H9 (cell line): ENCODE measurements around the gene IRAK1BP1. TPM values are rescaled to one million over a fixed set of nuclear protein-coding genes. Genes with fewer than 3 reads are reported as not detected.
"Not testable (repeated sequence)": the region's sequence is repeated elsewhere in the genome, so short reads cannot be mapped to it uniquely, and the experiment has no call there.

Source experiments
- DNase-seq: peaks from one replicate; pipeline ENCODE4 v3.0.0-alpha.2; 2017
- H2AFZ ChIP-seq: one replicate; pipeline ENCODE4 v1.6.1; 2013; ENCODE audit warnings: mild to moderate bottlenecking, low read length, control low read depth, moderate library complexity
- H2AK5ac ChIP-seq: 2 replicates; pipeline ENCODE4 v1.6.1; 2013; ENCODE audit warnings: low read length, control low read depth, mixed read lengths; ENCODE audit not compliant: insufficient read length
- H2BK120ac ChIP-seq: one replicate; pipeline ENCODE4 v1.6.1; 2013; ENCODE audit warnings: low read depth, mild to moderate bottlenecking, low read length, control low read depth, inconsistent platforms; ENCODE audit not compliant: poor library complexity, severe bottlenecking
- H2BK12ac ChIP-seq: 2 replicates; pipeline ENCODE4 v1.6.1; 2013; ENCODE audit warnings: low read length, control low read depth, mixed read lengths, low read depth; ENCODE audit not compliant: insufficient read length
- H2BK15ac ChIP-seq: 2 replicates; pipeline ENCODE4 v1.6.1; 2013; ENCODE audit warnings: low read depth, low read length, control low read depth
- H2BK20ac ChIP-seq: one replicate; pipeline ENCODE4 v1.6.1; 2013; ENCODE audit warnings: low read depth, mild to moderate bottlenecking, low read length, control low read depth, inconsistent platforms; ENCODE audit not compliant: poor library complexity, severe bottlenecking
- H2BK5ac ChIP-seq: 2 replicates; pipeline ENCODE4 v1.6.1; 2013; ENCODE audit warnings: low read length, control low read depth, mixed read lengths; ENCODE audit not compliant: insufficient read length
- H3K14ac ChIP-seq: 2 replicates; pipeline ENCODE4 v1.6.1; 2013; ENCODE audit warnings: low read length, control low read depth; ENCODE audit not compliant: insufficient read depth
- H3K18ac ChIP-seq: 2 replicates; pipeline ENCODE4 v1.6.1; 2013; ENCODE audit warnings: low read depth, mild to moderate bottlenecking, mixed read lengths, low read length, control low read depth; ENCODE audit not compliant: insufficient read length
- H3K23ac ChIP-seq: 2 replicates; pipeline ENCODE4 v1.6.1; 2013; ENCODE audit warnings: low read length, control low read depth, mixed read lengths, low read depth; ENCODE audit not compliant: insufficient read length
- H3K23me2 ChIP-seq: 2 replicates; pipeline ENCODE4 v1.6.1; 2013; ENCODE audit warnings: low read depth, mild to moderate bottlenecking, mixed read lengths, low read length, control low read depth; ENCODE audit not compliant: insufficient read length, poor library complexity, severe bottlenecking
- H3K27ac ChIP-seq: 2 replicates; pipeline ENCODE4 v1.5.1; 2013; ENCODE audit warnings: low read length, control low read depth, mixed read lengths, low read depth; ENCODE audit not compliant: insufficient read length
- H3K27me3 ChIP-seq: 2 replicates; pipeline ENCODE4 v1.6.1; 2013; ENCODE audit warnings: low read length, control low read depth, inconsistent platforms; ENCODE audit not compliant: insufficient read depth
- H3K4ac ChIP-seq: 2 replicates; pipeline ENCODE4 v1.6.1; 2013; ENCODE audit warnings: low read depth, mild to moderate bottlenecking, control low read depth, inconsistent platforms, low read length, moderate library complexity
- H3K4me1 ChIP-seq: 2 replicates; pipeline ENCODE4 v1.6.1; 2013; ENCODE audit warnings: low read length, control low read depth, inconsistent platforms; ENCODE audit not compliant: insufficient read depth
- H3K4me2 ChIP-seq: 2 replicates; pipeline ENCODE4 v1.6.1; 2013; ENCODE audit warnings: low read length, control low read depth, mixed read lengths; ENCODE audit not compliant: insufficient read length, insufficient read depth
- H3K56ac ChIP-seq: 2 replicates; pipeline ENCODE4 v1.6.1; 2013; ENCODE audit warnings: low read depth, mild to moderate bottlenecking, mixed read lengths, low read length, control low read depth; ENCODE audit not compliant: insufficient read length
- H3K79me1 ChIP-seq: 2 replicates; pipeline ENCODE4 v1.6.1; 2013; ENCODE audit warnings: low read depth, mild to moderate bottlenecking, moderate library complexity, low read length, control low read depth, inconsistent platforms; ENCODE audit not compliant: insufficient read depth, poor library complexity, severe bottlenecking
- H3K79me2 ChIP-seq: 2 replicates; pipeline ENCODE4 v1.6.1; 2013; ENCODE audit warnings: low read length, control low read depth, inconsistent platforms; ENCODE audit not compliant: insufficient read depth
- H3K9ac ChIP-seq: 2 replicates; pipeline ENCODE4 v1.6.1; 2013; ENCODE audit warnings: low read length, control low read depth, mixed read lengths; ENCODE audit not compliant: insufficient read length; ENCODE audit errors: extremely low read depth
- H3K9me3 ChIP-seq: one replicate; pipeline ENCODE4 v1.6.1; 2013; ENCODE audit warnings: low read depth, low read length, inconsistent platforms; ENCODE audit not compliant: control insufficient read depth
- H3T11ph ChIP-seq: one replicate; pipeline ENCODE4 v1.6.1; 2013; ENCODE audit warnings: mild to moderate bottlenecking, low read length, control low read depth, inconsistent platforms
- H4K20me1 ChIP-seq: one replicate; pipeline ENCODE4 v1.6.1; 2013; ENCODE audit not compliant: control insufficient read depth, insufficient read length, insufficient read depth
- H4K5ac ChIP-seq: 2 replicates; pipeline ENCODE4 v1.6.1; 2013; ENCODE audit warnings: low read depth, mild to moderate bottlenecking, mixed read lengths, low read length, control low read depth; ENCODE audit not compliant: insufficient read length
- H4K8ac ChIP-seq: replicated peaks from 2 replicates; pipeline ENCODE4 v1.6.1; 2013; ENCODE audit warnings: low read length, control low read depth, mixed read lengths, low read depth; ENCODE audit not compliant: insufficient read length
- H4K91ac ChIP-seq: 2 replicates; pipeline ENCODE4 v1.6.1; 2013; ENCODE audit warnings: low read depth, mild to moderate bottlenecking, moderate library complexity, mixed read lengths, low read length, control low read depth; ENCODE audit not compliant: insufficient read length
- H3K27ac Mint-ChIP-seq, 3 experiments: 2 replicates in 2 of 3; 3 replicates in 1 of 3; pipeline ENCODE4 v1.8.0; 2020 to 2021; ENCODE audit warnings: mixed read lengths in 3 of 3, mild to moderate bottlenecking in 1 of 3, moderate library complexity in 1 of 3
- H3K27me3 Mint-ChIP-seq: 2 replicates; pipeline ENCODE4 v1.8.0; 2021; ENCODE audit warnings: low read depth, mild to moderate bottlenecking, moderate library complexity, mixed read lengths
- H3K36me3 Mint-ChIP-seq, 3 experiments: 2 replicates in 2 of 3; 3 replicates in 1 of 3; pipeline ENCODE4 v1.8.0; 2020 to 2021; ENCODE audit warnings: low read depth in 3 of 3, mixed read lengths in 3 of 3; ENCODE audit not compliant: insufficient read depth in 1 of 3
- H3K4me1 Mint-ChIP-seq, 2 experiments: 2 replicates each; pipeline ENCODE4 v1.8.0; 2020; ENCODE audit warnings: mixed read lengths in 2 of 2
- H3K4me3 Mint-ChIP-seq, 2 experiments: 2 replicates in 1 of 2; 3 replicates in 1 of 2; pipeline ENCODE4 v1.8.0; 2020 to 2021; ENCODE audit warnings: mild to moderate bottlenecking in 2 of 2, mixed read lengths in 2 of 2, moderate library complexity in 1 of 2
- H3K9me3 Mint-ChIP-seq, 2 experiments: 2 replicates in 1 of 2; 3 replicates in 1 of 2; pipeline ENCODE4 v1.8.0; 2020; ENCODE audit warnings: mild to moderate bottlenecking in 2 of 2, mixed read lengths in 2 of 2, moderate library complexity in 1 of 2
- WGBS: extraction: QIAGEN DNeasy Blood & Tissue Kit; methylation state at CpG from one replicate; pipeline ENCODE4 v1.1.7; 2013; ENCODE audit warnings: missing lambda C conversion rate, low lambda C conversion rate, mixed read lengths; ENCODE audit not compliant: insufficient read length; ENCODE audit errors: extremely low coverage; 5-methylcytosine and 5-hydroxymethylcytosine counted together
- total RNA-seq: library from RNA; stranded (reverse); gene quantifications from 2 replicates; pipeline ENCODE4 v1.2.1, GENCODE V29; 2021
- TF ChIP-seq, protein P1 (sequence below): fragments of 200-600 bp; sonication (generic); conservative IDR thresholded peaks from 3 replicates; pipeline ENCODE4 v1.8.0; 2021; ENCODE audit warnings: antibody characterized with exemption, mild to moderate bottlenecking

IRAK1BP1 gene
- total RNA-seq, 1 experiment from 2014 or later = 3.8 TPM

DNA sequence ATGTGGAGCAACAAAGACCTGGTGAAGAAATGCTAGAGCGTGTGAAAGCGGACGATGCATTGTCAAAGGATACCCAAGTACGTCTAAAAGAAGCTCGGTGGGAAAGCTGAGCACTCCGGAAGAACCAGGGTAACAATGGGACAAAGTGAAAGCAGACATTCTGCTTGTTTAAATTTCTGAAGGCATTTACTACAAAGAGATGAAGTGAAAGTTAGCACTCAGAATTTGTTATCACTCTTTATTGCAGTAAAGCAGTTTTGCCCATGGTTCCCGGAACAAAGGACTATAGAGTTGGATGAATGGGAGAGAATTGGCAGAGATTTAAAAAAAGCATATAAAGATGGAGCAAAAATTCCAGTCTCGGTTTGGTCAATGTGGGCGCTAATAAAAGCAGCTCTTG, 12.8 kb upstream of the IRAK1BP1 start:
- Mint-ChIP-seq H3K4me1 (peaks cover 6 to 8% of the 10 kb centered on the region in 2 experiments; a peak in 3 of 4 replicates), H3K9me3 (peaks cover 10 to 12% of the 10 kb centered on the region in 2 experiments), H3K36me3 (peaks cover 8 to 25% (median 19%) of the 10 kb centered on the region in 3 experiments; a peak in 6 of 7 replicates), H3K27ac (no peak overlapping the region; a peak in 1 of 7 replicates), H3K4me3 (no peak overlapping the region), H3K27me3 (no peaks in the 10 kb centered on the region)
- DNase-seq = no peak
- Histone ChIP-seq H3K23me2 (no peaks in the 10 kb centered on the region), H3K27ac (no peak overlapping the region), H3K23ac (no peak overlapping the region), H3K4me1 (no peaks in the 10 kb centered on the region), H3K56ac (no peak overlapping the region), H2AFZ (no peak overlapping the region), H4K20me1 (no peaks in the 10 kb centered on the region), H3K4me2 (no peak overlapping the region), H2BK20ac (no peak overlapping the region), H3K79me1 (no peaks in the 10 kb centered on the region), H3K4ac (no peak overlapping the region), H3K9ac (no peak overlapping the region), H4K8ac (no peak overlapping the region), H3K18ac (no peak overlapping the region), H2BK12ac (no peak overlapping the region), H2AK5ac (no peak overlapping the region), H4K5ac (no peak overlapping the region), H4K91ac (no peak overlapping the region), H3K79me2 (no peaks in the 10 kb centered on the region), H3K14ac (no peak overlapping the region), H3K27me3 (no peaks in the 10 kb centered on the region), H2BK120ac (no peak overlapping the region), H2BK15ac (no peak overlapping the region), H2BK5ac (no peak overlapping the region), H3K9me3 (peaks cover 7% of the 10 kb centered on the region), H3T11ph (no peak overlapping the region)
- TF ChIP-seq, protein P1, sequence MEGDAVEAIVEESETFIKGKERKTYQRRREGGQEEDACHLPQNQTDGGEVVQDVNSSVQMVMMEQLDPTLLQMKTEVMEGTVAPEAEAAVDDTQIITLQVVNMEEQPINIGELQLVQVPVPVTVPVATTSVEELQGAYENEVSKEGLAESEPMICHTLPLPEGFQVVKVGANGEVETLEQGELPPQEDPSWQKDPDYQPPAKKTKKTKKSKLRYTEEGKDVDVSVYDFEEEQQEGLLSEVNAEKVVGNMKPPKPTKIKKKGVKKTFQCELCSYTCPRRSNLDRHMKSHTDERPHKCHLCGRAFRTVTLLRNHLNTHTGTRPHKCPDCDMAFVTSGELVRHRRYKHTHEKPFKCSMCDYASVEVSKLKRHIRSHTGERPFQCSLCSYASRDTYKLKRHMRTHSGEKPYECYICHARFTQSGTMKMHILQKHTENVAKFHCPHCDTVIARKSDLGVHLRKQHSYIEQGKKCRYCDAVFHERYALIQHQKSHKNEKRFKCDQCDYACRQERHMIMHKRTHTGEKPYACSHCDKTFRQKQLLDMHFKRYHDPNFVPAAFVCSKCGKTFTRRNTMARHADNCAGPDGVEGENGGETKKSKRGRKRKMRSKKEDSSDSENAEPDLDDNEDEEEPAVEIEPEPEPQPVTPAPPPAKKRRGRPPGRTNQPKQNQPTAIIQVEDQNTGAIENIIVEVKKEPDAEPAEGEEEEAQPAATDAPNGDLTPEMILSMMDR = no peak
- WGBS = no CpG with 5 or more reads among the region's 9 CpGs

DNA sequence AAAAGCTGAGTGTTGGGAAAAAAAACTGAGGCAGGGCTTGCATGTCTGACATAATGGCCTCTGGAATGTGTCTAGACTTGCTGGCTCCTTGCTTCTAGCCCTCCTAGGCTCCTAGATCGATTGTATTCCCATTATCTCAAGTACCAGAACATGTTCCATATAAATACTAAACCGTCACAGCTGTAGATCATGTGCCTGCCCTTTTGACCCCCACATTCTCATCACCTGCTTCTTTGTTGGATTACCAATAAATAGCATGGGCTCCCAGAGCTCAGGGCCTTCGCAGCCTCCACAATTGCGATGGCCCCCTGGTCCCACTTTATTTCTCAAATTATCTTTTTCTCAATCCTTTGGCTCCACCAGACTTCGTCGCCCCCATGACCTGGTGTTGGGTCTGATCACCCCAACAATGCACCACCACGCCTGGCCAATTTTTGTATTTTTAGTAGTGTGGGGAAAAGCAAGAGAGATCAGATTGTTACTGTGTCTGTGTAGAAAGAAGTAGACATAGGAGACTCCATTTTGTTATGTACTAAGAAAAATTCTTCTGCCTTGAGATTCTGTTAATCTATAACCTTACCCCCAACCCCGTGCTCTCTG, 8.9 kb upstream of the IRAK1BP1 start:
- not testable (repeated sequence) for H4K8ac ChIP-seq, H3K27ac ChIP-seq, H2BK12ac ChIP-seq, H3K4me1 Mint-ChIP-seq, H3K79me1 ChIP-seq, H3K9ac ChIP-seq, H3K4me2 ChIP-seq, H3K14ac ChIP-seq, H2BK15ac ChIP-seq, H3K27me3 ChIP-seq, H3K4ac ChIP-seq, H2BK20ac ChIP-seq, H3K27ac Mint-ChIP-seq, H3K79me2 ChIP-seq, DNase-seq, H3K18ac ChIP-seq, H3K23me2 ChIP-seq, H2BK5ac ChIP-seq, H3K4me1 ChIP-seq, H2BK120ac ChIP-seq, H3T11ph ChIP-seq, H2AK5ac ChIP-seq, H2AFZ ChIP-seq, H4K5ac ChIP-seq, H3K4me3 Mint-ChIP-seq, H3K56ac ChIP-seq, H4K91ac ChIP-seq, H3K27me3 Mint-ChIP-seq, H3K9me3 ChIP-seq, H3K23ac ChIP-seq, H4K20me1 ChIP-seq
- Mint-ChIP-seq H3K9me3 (peaks cover 14 to 15% of the 10 kb centered on the region in 2 experiments), H3K36me3 (peaks cover 8 to 29% (median 23%) of the 10 kb centered on the region in 3 experiments; a peak in 6 of 7 replicates)
- WGBS = no CpG with 5 or more reads among the region's 8 CpGs
